Measurements from ENCODE around the gene FBXL12. TPM values are rescaled to one million over a fixed set of nuclear protein-coding genes. Genes with fewer than 3 reads are reported as not detected.

The FBXL12 gene
- polyA plus RNA-seq, 1 donor from 2014 or later = 31.5 TPM

DNA sequence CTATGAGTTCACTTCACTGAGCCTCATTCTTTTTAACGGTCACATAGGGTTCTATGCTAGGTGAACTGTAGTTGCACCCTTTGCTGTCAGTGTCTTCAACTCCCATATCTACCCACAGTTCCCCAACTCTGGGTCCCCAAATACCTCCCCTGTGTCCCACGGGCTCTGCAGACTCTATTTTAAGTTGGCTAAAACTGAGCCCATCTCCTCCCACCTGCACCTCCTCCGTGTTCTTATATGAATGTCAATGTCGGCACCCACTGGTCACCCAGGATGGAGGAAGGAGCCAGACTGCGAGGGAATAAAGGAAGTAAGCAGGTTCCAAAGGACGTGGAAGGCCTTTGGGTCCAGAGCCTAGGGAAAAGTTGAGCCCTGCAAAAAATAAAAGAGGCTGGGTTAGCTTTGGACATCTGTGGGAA lies 15.4 kb upstream of the FBXL12 start:
- H3K4me3 ChIP-seq (ENCODE audit: low read length) = peak overlapping the region; percentile 97
- no peaks in the 10 kb centered on the region for H3K27me3 ChIP-seq (ENCODE audit: insufficient read depth, low read depth, low read length)
- no peaks in the 10 kb centered on the region for H3K9me2 ChIP-seq (ENCODE audit: insufficient read depth, low read length)
- H2AFZ ChIP-seq (ENCODE audit: low read depth, low read length) = no peak overlapping the region
- peak overlapping the region; percentile 44 for H3K9ac ChIP-seq (ENCODE audit: low read length)
- H3K36me3 ChIP-seq (ENCODE audit: insufficient read depth, low read length) = no peaks in the 10 kb centered on the region
- no peak for TF ChIP-seq TAF1 (IDR thresholded peaks at IDR 0.05; ENCODE audit: low read depth)
- TF ChIP-seq SMC3 (conservative IDR thresholded peaks at IDR 0.05; ENCODE audit: poor library complexity) = no peak
- no peak for TF ChIP-seq EP300 (conservative IDR thresholded peaks at IDR 0.05; ENCODE audit: poor library complexity, severe bottlenecking)
- TF ChIP-seq, protein P1, sequence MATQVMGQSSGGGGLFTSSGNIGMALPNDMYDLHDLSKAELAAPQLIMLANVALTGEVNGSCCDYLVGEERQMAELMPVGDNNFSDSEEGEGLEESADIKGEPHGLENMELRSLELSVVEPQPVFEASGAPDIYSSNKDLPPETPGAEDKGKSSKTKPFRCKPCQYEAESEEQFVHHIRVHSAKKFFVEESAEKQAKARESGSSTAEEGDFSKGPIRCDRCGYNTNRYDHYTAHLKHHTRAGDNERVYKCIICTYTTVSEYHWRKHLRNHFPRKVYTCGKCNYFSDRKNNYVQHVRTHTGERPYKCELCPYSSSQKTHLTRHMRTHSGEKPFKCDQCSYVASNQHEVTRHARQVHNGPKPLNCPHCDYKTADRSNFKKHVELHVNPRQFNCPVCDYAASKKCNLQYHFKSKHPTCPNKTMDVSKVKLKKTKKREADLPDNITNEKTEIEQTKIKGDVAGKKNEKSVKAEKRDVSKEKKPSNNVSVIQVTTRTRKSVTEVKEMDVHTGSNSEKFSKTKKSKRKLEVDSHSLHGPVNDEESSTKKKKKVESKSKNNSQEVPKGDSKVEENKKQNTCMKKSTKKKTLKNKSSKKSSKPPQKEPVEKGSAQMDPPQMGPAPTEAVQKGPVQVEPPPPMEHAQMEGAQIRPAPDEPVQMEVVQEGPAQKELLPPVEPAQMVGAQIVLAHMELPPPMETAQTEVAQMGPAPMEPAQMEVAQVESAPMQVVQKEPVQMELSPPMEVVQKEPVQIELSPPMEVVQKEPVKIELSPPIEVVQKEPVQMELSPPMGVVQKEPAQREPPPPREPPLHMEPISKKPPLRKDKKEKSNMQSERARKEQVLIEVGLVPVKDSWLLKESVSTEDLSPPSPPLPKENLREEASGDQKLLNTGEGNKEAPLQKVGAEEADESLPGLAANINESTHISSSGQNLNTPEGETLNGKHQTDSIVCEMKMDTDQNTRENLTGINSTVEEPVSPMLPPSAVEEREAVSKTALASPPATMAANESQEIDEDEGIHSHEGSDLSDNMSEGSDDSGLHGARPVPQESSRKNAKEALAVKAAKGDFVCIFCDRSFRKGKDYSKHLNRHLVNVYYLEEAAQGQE (IDR thresholded peaks at IDR 0.05; ENCODE audit: borderline replicate concordance) = no peak
- TF ChIP-seq POLR2AphosphoS5 (IDR thresholded peaks at IDR 0.05) = no peak
- TF ChIP-seq RAD21 (conservative IDR thresholded peaks at IDR 0.05) = no peak
- no peak for TF ChIP-seq EZH2 (IDR thresholded peaks at IDR 0.05; ENCODE audit: borderline replicate concordance, insufficient read depth, low read length, poor library complexity, severe bottlenecking)
- TF ChIP-seq, protein P2, sequence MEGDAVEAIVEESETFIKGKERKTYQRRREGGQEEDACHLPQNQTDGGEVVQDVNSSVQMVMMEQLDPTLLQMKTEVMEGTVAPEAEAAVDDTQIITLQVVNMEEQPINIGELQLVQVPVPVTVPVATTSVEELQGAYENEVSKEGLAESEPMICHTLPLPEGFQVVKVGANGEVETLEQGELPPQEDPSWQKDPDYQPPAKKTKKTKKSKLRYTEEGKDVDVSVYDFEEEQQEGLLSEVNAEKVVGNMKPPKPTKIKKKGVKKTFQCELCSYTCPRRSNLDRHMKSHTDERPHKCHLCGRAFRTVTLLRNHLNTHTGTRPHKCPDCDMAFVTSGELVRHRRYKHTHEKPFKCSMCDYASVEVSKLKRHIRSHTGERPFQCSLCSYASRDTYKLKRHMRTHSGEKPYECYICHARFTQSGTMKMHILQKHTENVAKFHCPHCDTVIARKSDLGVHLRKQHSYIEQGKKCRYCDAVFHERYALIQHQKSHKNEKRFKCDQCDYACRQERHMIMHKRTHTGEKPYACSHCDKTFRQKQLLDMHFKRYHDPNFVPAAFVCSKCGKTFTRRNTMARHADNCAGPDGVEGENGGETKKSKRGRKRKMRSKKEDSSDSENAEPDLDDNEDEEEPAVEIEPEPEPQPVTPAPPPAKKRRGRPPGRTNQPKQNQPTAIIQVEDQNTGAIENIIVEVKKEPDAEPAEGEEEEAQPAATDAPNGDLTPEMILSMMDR (IDR thresholded peaks at IDR 0.05; ENCODE audit: poor library complexity, severe bottlenecking) = no peak
- no peak for TF ChIP-seq MXI1 (conservative IDR thresholded peaks at IDR 0.05; ENCODE audit: poor library complexity, severe bottlenecking)
- H3F3A ChIP-seq (ENCODE audit: insufficient read depth, low read length, poor library complexity, severe bottlenecking) = no peaks in the 10 kb centered on the region
- H4K20me1 ChIP-seq (ENCODE audit: insufficient read depth) = no peaks in the 10 kb centered on the region
- H3K27ac ChIP-seq (ENCODE audit: low read length) = peak overlapping the region; percentile 66
- H3K9me3 ChIP-seq (ENCODE audit: low read length) = no peaks in the 10 kb centered on the region
- H3K79me2 ChIP-seq (replicated peaks; ENCODE audit: insufficient read depth, low read length) = peaks cover 31% of the 10 kb centered on the region
- H3K4me2 ChIP-seq (ENCODE audit: low read length) = peak overlapping the region; percentile 23

DNA sequence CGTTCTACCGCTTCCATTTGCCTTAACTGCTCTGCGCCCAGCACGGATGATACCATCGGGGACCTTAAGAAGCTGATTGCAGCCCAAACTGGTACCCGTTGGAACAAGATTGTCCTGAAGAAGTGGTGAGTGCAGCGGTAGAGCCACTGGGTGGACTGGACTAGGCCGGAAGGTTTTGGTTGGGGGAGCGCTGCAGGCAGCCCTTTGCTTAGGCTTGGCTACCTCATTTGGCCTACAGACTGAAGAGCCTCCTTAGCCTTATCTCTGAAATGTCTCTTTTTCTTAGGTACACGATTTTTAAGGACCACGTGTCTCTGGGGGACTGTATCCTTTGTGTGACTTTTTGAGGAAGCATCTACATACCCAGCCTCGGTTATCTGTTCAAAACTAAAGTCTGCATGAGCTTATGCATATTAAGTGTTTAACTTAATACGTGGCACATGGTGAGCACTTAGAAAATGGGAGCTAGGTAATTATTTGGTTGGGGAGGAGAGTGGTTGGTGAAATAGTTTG lies 9.7 kb upstream of the FBXL12 start:
- Histone ChIP-seq H2AFZ (ENCODE audit: low read depth, low read length) (no peak overlapping the region), H3K79me2 (replicated peaks; ENCODE audit: insufficient read depth, low read length) (peaks cover 48% of the 10 kb centered on the region), H3K4me3 (ENCODE audit: low read length) (peak overlapping the region; percentile 98), H3K9ac (ENCODE audit: low read length) (peak overlapping the region; percentile 90), H4K20me1 (ENCODE audit: insufficient read depth) (no peaks in the 10 kb centered on the region), H3F3A (ENCODE audit: insufficient read depth, low read length, poor library complexity, severe bottlenecking) (no peaks in the 10 kb centered on the region), H3K4me2 (ENCODE audit: low read length) (peak overlapping the region; percentile 94), H3K27ac (ENCODE audit: low read length) (peak overlapping the region; percentile 84), H3K9me3 (ENCODE audit: low read length) (no peaks in the 10 kb centered on the region), H3K36me3 (ENCODE audit: insufficient read depth, low read length) (no peaks in the 10 kb centered on the region), H3K9me2 (ENCODE audit: insufficient read depth, low read length) (no peaks in the 10 kb centered on the region), H3K27me3 (ENCODE audit: insufficient read depth, low read depth, low read length) (no peaks in the 10 kb centered on the region)
- no peak for TF ChIP-seq MXI1 (conservative IDR thresholded peaks at IDR 0.05; ENCODE audit: poor library complexity, severe bottlenecking)
- TF ChIP-seq, protein P2 (IDR thresholded peaks at IDR 0.05; ENCODE audit: poor library complexity, severe bottlenecking) = no peak
- TF ChIP-seq RAD21 (conservative IDR thresholded peaks at IDR 0.05) = no peak
- no peak for TF ChIP-seq EP300 (conservative IDR thresholded peaks at IDR 0.05; ENCODE audit: poor library complexity, severe bottlenecking)
- TF ChIP-seq SMC3 (conservative IDR thresholded peaks at IDR 0.05; ENCODE audit: poor library complexity) = no peak
- TF ChIP-seq, protein P1 (IDR thresholded peaks at IDR 0.05; ENCODE audit: borderline replicate concordance) = no peak
- TF ChIP-seq TAF1 (IDR thresholded peaks at IDR 0.05; ENCODE audit: low read depth) = no peak
- TF ChIP-seq POLR2AphosphoS5 (IDR thresholded peaks at IDR 0.05) = no peak
- no peak for TF ChIP-seq EZH2 (IDR thresholded peaks at IDR 0.05; ENCODE audit: borderline replicate concordance, insufficient read depth, low read length, poor library complexity, severe bottlenecking)
